Lower leg skin (tissue), 4 donors: Measurements from ENCODE around the gene TLE1. TPM values are rescaled to one million over a fixed set of nuclear protein-coding genes. Genes with fewer than 3 reads are reported as not detected.

Experiments
- DNase-seq, 2 donors: peaks; one replicate each; pipeline ENCODE4 v3.0.0-alpha.2; 2019; ENCODE audit warnings: low spot score in 2 of 2
- H3K4me3 ChIP-seq: fragments of 200-600 bp; sonication (generic); 2 replicates; pipeline ENCODE4 v1.5.1; 2017; ENCODE audit warnings: mild to moderate bottlenecking, low read depth; ENCODE audit not compliant: poor library complexity, severe bottlenecking
- POLR2A ChIP-seq, 2 donors: fragments of 450-650 bp; IDR thresholded peaks; one replicate each; pipeline ENCODE4 v1.6.1; 2016 to 2017; ENCODE audit warnings: antibody characterized with exemption in 2 of 2, mild to moderate bottlenecking in 1 of 2, moderate library complexity in 1 of 2
- WGBS, 2 donors: methylation state at CpG; one replicate each; pipeline ENCODE4 v1.1.5; 2018; 5-methylcytosine and 5-hydroxymethylcytosine counted together
- intact Hi-C: fragments of 100-400 bp; cut with DNase I; formaldehyde crosslinking; loops from one replicate; pipeline ENCODE4 v1.15.0; 2023; ENCODE audit warnings: low total_unique reads
- total RNA-seq, 4 donors: library from RNA; depleted of rRNA; stranded (reverse); fragments of >200 nt; gene quantifications; one replicate each; pipeline ENCODE4 v1.1.0, GENCODE V29; 2016
- TF ChIP-seq, protein P1 (sequence below), 3 donors: fragments of 450-650 bp; IDR thresholded peaks; one replicate each; pipeline ENCODE4 v1.5.1; 2016; ENCODE audit warnings: antibody characterized with exemption in 3 of 3, mild to moderate bottlenecking in 3 of 3, moderate library complexity in 2 of 3

Gene TLE1
- total RNA-seq, 4 donors from 2014 or later: 42.0 to 63.3 (median 43.7) TPM

DNA sequence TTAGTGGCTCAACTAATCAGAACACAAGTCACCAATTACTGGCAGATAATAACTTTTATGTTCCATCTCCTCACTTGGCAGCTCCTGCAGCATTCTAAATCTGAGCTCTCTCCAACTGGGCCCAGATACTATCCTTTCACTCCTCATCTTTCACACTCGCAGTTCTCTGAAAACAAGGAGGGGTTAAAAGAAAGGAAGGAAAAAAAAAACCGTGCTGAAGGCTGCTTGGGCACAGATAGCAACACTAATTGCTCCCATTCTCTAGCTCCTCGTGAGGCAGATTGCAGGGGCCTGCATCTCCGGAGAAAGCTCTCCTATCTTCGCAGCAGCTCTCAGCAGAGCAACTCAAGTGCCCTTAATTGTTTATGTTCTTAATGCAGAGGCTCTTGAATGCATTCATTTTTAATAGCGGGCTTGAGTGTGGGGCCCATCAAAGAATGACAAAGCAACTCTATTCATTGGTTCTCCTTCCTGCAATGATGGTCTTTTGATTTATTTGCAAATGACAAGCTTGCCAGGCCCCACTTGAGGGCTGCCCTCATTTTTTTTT is 23.9 kb downstream of the TLE1 start:
- H3K4me3 ChIP-seq: no peak overlapping the region
- 36 to 43% methylated on average over 6 of the region's 6 CpGs for WGBS, 2 donors
- no peak for TF ChIP-seq POLR2A (IDR thresholded peaks at IDR 0.05)
- TF ChIP-seq, protein P1, sequence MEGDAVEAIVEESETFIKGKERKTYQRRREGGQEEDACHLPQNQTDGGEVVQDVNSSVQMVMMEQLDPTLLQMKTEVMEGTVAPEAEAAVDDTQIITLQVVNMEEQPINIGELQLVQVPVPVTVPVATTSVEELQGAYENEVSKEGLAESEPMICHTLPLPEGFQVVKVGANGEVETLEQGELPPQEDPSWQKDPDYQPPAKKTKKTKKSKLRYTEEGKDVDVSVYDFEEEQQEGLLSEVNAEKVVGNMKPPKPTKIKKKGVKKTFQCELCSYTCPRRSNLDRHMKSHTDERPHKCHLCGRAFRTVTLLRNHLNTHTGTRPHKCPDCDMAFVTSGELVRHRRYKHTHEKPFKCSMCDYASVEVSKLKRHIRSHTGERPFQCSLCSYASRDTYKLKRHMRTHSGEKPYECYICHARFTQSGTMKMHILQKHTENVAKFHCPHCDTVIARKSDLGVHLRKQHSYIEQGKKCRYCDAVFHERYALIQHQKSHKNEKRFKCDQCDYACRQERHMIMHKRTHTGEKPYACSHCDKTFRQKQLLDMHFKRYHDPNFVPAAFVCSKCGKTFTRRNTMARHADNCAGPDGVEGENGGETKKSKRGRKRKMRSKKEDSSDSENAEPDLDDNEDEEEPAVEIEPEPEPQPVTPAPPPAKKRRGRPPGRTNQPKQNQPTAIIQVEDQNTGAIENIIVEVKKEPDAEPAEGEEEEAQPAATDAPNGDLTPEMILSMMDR (IDR thresholded peaks at IDR 0.05): no peak
- intact Hi-C loops: no loop called here
- DNase-seq: no peak

DNA sequence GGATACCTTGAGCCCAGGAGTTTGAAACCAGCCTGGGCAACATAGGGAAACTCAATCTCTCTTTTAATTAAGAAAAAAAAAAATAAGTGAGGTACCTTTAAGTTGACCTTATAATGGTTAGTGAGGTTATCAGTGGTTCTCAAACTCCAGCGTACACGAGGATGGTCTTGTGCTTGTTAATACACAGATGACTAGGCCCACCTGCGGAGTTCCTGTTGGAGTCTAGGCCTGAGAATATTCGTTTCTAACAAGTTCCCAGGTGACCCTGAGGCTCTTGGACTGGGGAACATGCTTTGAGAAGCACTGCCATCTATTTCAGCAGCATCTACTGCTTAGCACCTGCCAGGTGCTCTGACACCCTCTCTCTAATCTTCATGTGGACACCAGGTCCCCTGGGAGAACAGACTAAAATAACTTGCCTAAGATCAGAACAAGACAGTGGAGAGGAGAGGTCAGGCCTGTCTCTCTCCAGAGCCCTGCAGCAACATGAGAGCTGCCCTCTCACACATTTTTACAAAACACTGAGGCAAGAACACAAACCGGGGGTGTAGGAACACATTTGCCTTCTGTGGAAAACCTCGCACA is 24.6 kb downstream of the TLE1 start:
- no peak for TF ChIP-seq POLR2A (IDR thresholded peaks at IDR 0.05)
- TF ChIP-seq, protein P1 (IDR thresholded peaks at IDR 0.05): no peak
- no peak overlapping the region for H3K4me3 ChIP-seq
- no peak for DNase-seq
- WGBS, 2 donors: 68 to 69% methylated on average over 6 of the region's 6 CpGs
- intact Hi-C loops: no loop called here

DNA sequence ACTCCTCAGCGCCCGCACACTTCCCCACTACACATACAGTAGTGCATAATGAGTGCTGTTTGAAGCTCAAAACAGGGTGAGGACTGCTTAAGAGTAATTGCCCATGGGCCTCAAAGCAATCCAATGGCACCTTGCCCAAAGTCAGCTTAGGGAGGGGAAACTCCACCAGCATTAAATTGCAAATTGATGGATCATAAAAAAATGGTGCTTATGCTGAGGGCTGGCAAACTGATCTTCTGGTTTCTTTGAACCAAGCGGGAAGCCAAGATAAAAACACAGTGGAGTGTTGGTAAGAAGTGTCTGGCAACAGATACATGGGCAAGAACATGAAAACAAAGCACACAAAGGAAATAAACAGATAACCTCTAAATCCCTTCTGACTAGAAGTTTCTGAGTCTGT is 28.0 kb downstream of the TLE1 start:
- intact Hi-C loops: no loop called here
- WGBS, 2 donors: 70 to 78% methylated on average over 3 of the region's 3 CpGs
- DNase-seq: no peak
- H3K4me3 ChIP-seq: no peak overlapping the region
- TF ChIP-seq POLR2A (IDR thresholded peaks at IDR 0.05): no peak
- TF ChIP-seq, protein P1 (IDR thresholded peaks at IDR 0.05): no peak

DNA sequence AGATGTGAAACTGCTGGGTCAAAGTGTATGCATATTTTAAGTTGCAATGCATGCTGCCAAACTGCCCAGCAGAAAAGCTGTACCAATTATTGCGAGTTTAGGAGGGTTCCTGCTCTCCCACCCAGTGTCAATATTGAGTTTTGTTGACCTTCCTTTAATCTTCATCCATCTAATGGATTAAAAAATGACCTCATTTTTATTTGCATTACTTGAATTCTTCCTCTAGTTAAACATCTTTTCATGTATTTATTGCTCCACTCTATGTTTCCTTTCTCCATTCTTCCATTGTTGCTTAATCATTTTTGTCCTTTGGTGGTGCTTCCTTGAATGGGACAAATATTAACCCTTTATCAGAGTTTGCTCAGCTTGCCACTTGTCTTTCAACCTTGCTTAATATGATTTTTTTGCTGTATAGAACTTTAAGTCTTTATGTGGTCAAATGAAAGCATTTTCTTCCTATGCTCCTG is 32.4 kb downstream of the TLE1 start:
- intact Hi-C loops: no loop called here
- TF ChIP-seq POLR2A (IDR thresholded peaks at IDR 0.05): no peak
- TF ChIP-seq, protein P1 (IDR thresholded peaks at IDR 0.05): no peak
- no peak for DNase-seq
- 77 to 84% methylated on average over 1 of the region's 1 CpG for WGBS, 2 donors
- no peak overlapping the region for H3K4me3 ChIP-seq

DNA sequence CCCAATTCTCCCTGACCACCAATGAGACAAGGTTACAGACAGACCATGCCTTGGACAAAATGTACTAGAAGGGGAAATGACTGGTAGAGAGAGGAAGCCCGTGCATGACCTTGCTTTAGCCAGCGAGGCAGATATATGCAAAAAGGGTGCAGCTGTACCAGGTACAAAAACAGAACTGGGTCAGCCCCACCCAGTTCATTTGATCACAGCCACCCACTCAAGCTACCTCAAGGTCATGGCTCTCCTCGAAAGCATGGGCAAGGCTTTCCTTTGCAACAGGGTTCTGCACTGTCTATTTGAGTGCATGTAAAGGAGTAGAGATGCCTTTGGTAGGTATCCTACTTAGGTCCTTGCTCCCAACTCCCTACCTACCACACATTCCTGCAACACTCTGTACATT is 33.3 kb downstream of the TLE1 start:
- WGBS, 2 donors: 42 to 47% methylated on average over 3 of the region's 3 CpGs
- intact Hi-C loops: no loop called here
- TF ChIP-seq, protein P1 (IDR thresholded peaks at IDR 0.05): no peak
- no peak for TF ChIP-seq POLR2A (IDR thresholded peaks at IDR 0.05)
- no peak overlapping the region for H3K4me3 ChIP-seq
- DNase-seq: no peak

DNA sequence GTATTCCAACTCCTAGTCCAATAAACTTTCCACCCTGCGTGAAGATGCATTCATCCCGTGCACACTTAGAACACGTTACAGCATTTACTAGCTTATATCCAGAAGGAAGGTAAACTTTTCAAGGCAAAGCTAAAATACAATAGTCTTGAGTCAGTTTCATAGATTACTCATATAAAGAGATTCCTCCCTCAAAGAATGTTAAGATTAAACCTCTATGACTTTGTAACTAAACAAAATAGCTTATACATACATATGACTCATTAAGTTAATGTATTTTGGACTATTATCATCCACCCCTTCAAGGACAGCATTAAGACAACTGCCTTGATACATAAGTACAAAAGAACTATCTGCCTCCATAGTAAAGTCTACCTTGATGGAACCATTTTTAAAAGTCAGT is 36.1 kb downstream of the TLE1 start:
- WGBS, 2 donors: 96 to 98% methylated on average over 3 of the region's 3 CpGs
- DNase-seq: no peak
- no peak for TF ChIP-seq POLR2A (IDR thresholded peaks at IDR 0.05)
- TF ChIP-seq, protein P1 (IDR thresholded peaks at IDR 0.05): no peak
- H3K4me3 ChIP-seq: no peak overlapping the region
- intact Hi-C loops: no loop called here
